ENCODE data around the gene RAC3.
"Not testable (repeated sequence)": the region's sequence is repeated elsewhere in the genome, so short reads cannot be mapped to it uniquely, and the experiment has no call there.

RAC3 gene

GRCh38 chr17:82036634-82037091 lies 5.2 kb downstream of the RAC3 start:
- peaks cover 21% of the 10 kb centered on the region for H3K4me1 Mint-ChIP-seq (ENCODE audit: low read depth)
- H3K9me3 Mint-ChIP-seq (ENCODE audit: low read depth), result no peaks in the 10 kb centered on the region
- no peaks in the 10 kb centered on the region for H3K27me3 Mint-ChIP-seq
- peak overlapping the region; percentile 69 for H3K4me3 Mint-ChIP-seq
- H3K27ac Mint-ChIP-seq, result no peak overlapping the region
- peaks cover 3% of the 10 kb centered on the region for H3K36me3 Mint-ChIP-seq

- peak within 1 kb of the TSS; percentile 81 for H3K4me3 Mint-ChIP-seq
- no peaks in the 10 kb centered on the region for H3K9me3 Mint-ChIP-seq (ENCODE audit: low read depth)
- peak within 1 kb of the TSS; percentile 81 for H3K27ac Mint-ChIP-seq
- peaks cover 21% of the 10 kb centered on the region for H3K4me1 Mint-ChIP-seq (ENCODE audit: low read depth)
- peaks cover 3% of the 10 kb centered on the region for H3K36me3 Mint-ChIP-seq
- no peaks in the 10 kb centered on the region for H3K27me3 Mint-ChIP-seq
Measured at GRCh38 chr17:82037092-82037888, 5.8 kb downstream of the RAC3 start, which contains the start of gene DCXR. Gene DCXR (minus strand): TSS chr17:82037697. CDS start chr17:82037682, 15 bp downstream.

GRCh38 chr17:82037889-82038195 lies 6.4 kb downstream of the RAC3 start:
- peaks cover 21% of the 10 kb centered on the region for H3K4me1 Mint-ChIP-seq (ENCODE audit: low read depth)
- peaks cover 3% of the 10 kb centered on the region for H3K36me3 Mint-ChIP-seq
- peak overlapping the region; percentile 81 for H3K27ac Mint-ChIP-seq
- H3K4me3 Mint-ChIP-seq, result peak overlapping the region; percentile 81
- H3K27me3 Mint-ChIP-seq, result no peaks in the 10 kb centered on the region
- H3K9me3 Mint-ChIP-seq (ENCODE audit: low read depth), result no peaks in the 10 kb centered on the region

GRCh38 chr17:82038796-82039409 lies 7.4 kb downstream of the RAC3 start:
- not testable (repeated sequence) for H3K27ac Mint-ChIP-seq; H3K9me3 Mint-ChIP-seq (ENCODE audit: low read depth); H3K36me3 Mint-ChIP-seq; H3K27me3 Mint-ChIP-seq
- peak overlapping the region; percentile 20 for H3K4me3 Mint-ChIP-seq
- peaks cover 21% of the 10 kb centered on the region for H3K4me1 Mint-ChIP-seq (ENCODE audit: low read depth)

GRCh38 chr17:82039695-82040299 lies 8.3 kb downstream of the RAC3 start:
- H3K36me3 Mint-ChIP-seq, result peaks cover 3% of the 10 kb centered on the region
- no peak overlapping the region for H3K4me3 Mint-ChIP-seq
- no peaks in the 10 kb centered on the region for H3K27me3 Mint-ChIP-seq
- no peaks in the 10 kb centered on the region for H3K9me3 Mint-ChIP-seq (ENCODE audit: low read depth)
- H3K4me1 Mint-ChIP-seq (ENCODE audit: low read depth), result peaks cover 21% of the 10 kb centered on the region
- no peak overlapping the region for H3K27ac Mint-ChIP-seq

GRCh38 chr17:82041144-82041814 lies 9.8 kb downstream of the RAC3 start:
- H3K36me3 Mint-ChIP-seq, result no peaks in the 10 kb centered on the region
- peaks cover 11% of the 10 kb centered on the region for H3K4me1 Mint-ChIP-seq (ENCODE audit: low read depth)
- H3K4me3 Mint-ChIP-seq, result no peak overlapping the region
- H3K27me3 Mint-ChIP-seq, result no peaks in the 10 kb centered on the region
- no peaks in the 10 kb centered on the region for H3K9me3 Mint-ChIP-seq (ENCODE audit: low read depth)
- no peak overlapping the region for H3K27ac Mint-ChIP-seq

GRCh38 chr17:82042649-82043048 lies 11.2 kb downstream of the RAC3 start:
- Mint-ChIP-seq H3K4me1 (ENCODE audit: low read depth) (peaks cover 12% of the 10 kb centered on the region), H3K27me3 (no peaks in the 10 kb centered on the region), H3K9me3 (ENCODE audit: low read depth) (no peaks in the 10 kb centered on the region), H3K27ac (no peak overlapping the region), H3K36me3 (no peaks in the 10 kb centered on the region), H3K4me3 (no peak overlapping the region)

GRCh38 chr17:82043507-82043906 lies 12.0 kb downstream of the RAC3 start:
- peaks cover 7% of the 10 kb centered on the region for H3K4me1 Mint-ChIP-seq (ENCODE audit: low read depth)
- H3K4me3 Mint-ChIP-seq, result no peak overlapping the region
- H3K27me3 Mint-ChIP-seq, result no peaks in the 10 kb centered on the region
- H3K36me3 Mint-ChIP-seq, result no peaks in the 10 kb centered on the region
- H3K9me3 Mint-ChIP-seq (ENCODE audit: low read depth), result no peaks in the 10 kb centered on the region
- H3K27ac Mint-ChIP-seq, result no peak overlapping the region

- Mint-ChIP-seq H3K27me3 (no peaks in the 10 kb centered on the region), H3K27ac (no peak overlapping the region), H3K4me1 (ENCODE audit: low read depth) (peaks cover 8% of the 10 kb centered on the region), H3K4me3 (no peak overlapping the region), H3K9me3 (ENCODE audit: low read depth) (no peaks in the 10 kb centered on the region), H3K36me3 (no peaks in the 10 kb centered on the region)
Measured at GRCh38 chr17:82045936-82046484, 14.5 kb downstream of the RAC3 start.

GRCh38 chr17:82046903-82047302 lies 15.4 kb downstream of the RAC3 start:
- H3K27ac Mint-ChIP-seq, result no peak overlapping the region
- no peak overlapping the region for H3K4me3 Mint-ChIP-seq
- peaks cover 8% of the 10 kb centered on the region for H3K4me1 Mint-ChIP-seq (ENCODE audit: low read depth)
- no peaks in the 10 kb centered on the region for H3K36me3 Mint-ChIP-seq
- H3K9me3 Mint-ChIP-seq (ENCODE audit: low read depth), result no peaks in the 10 kb centered on the region
- no peaks in the 10 kb centered on the region for H3K27me3 Mint-ChIP-seq

GRCh38 chr17:82047379-82047778 lies 15.9 kb downstream of the RAC3 start:
- Mint-ChIP-seq H3K9me3 (ENCODE audit: low read depth) (no peaks in the 10 kb centered on the region), H3K27ac (no peak overlapping the region), H3K4me1 (ENCODE audit: low read depth) (peaks cover 8% of the 10 kb centered on the region), H3K36me3 (no peaks in the 10 kb centered on the region), H3K4me3 (peak overlapping the region; percentile 30), H3K27me3 (no peaks in the 10 kb centered on the region)

GRCh38 chr17:82047914-82048570 lies 16.6 kb downstream of the RAC3 start:
- H3K4me1 Mint-ChIP-seq (ENCODE audit: low read depth), result peaks cover 8% of the 10 kb centered on the region
- no peaks in the 10 kb centered on the region for H3K36me3 Mint-ChIP-seq
- H3K27ac Mint-ChIP-seq, result no peak overlapping the region
- no peak overlapping the region for H3K4me3 Mint-ChIP-seq
- H3K27me3 Mint-ChIP-seq, result no peaks in the 10 kb centered on the region
- no peaks in the 10 kb centered on the region for H3K9me3 Mint-ChIP-seq (ENCODE audit: low read depth)

GRCh38 chr17:82048571-82048971 lies 17.1 kb downstream of the RAC3 start:
- H3K9me3 Mint-ChIP-seq (ENCODE audit: low read depth), result no peaks in the 10 kb centered on the region
- no peak overlapping the region for H3K4me3 Mint-ChIP-seq
- no peaks in the 10 kb centered on the region for H3K36me3 Mint-ChIP-seq
- H3K27ac Mint-ChIP-seq, result no peak overlapping the region
- H3K4me1 Mint-ChIP-seq (ENCODE audit: low read depth), result peaks cover 11% of the 10 kb centered on the region
- H3K27me3 Mint-ChIP-seq, result no peaks in the 10 kb centered on the region

GRCh38 chr17:82049106-82049505 lies 17.6 kb downstream of the RAC3 start:
- Mint-ChIP-seq H3K36me3 (no peaks in the 10 kb centered on the region), H3K4me3 (no peak overlapping the region), H3K4me1 (ENCODE audit: low read depth) (peaks cover 13% of the 10 kb centered on the region), H3K9me3 (ENCODE audit: low read depth) (no peaks in the 10 kb centered on the region), H3K27ac (no peak overlapping the region), H3K27me3 (no peaks in the 10 kb centered on the region)

All from activated naive CD8-positive, alpha-beta T cell (primary cell).